Measurements from ENCODE around the gene RAMP3.

RAMP3 gene

DNA sequence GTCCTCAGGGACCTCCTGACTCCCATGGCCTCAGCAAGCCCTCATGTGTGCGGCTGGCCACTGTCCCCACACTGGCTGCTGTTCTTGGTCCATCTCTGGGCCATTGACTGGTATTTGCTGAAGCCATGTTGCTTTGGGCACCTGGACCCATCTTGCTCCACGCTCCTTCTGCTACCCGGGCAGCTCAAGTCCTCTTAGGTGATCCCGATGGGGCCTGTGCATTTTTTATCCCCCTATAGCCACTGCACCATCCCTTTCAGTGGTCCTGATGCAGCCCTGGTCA is 16.7 kb downstream of the RAMP3 start:
- TF ChIP-seq ZBTB7A (IDR thresholded peaks at IDR 0.05; ENCODE audit: low read depth) (no peak), EGR1 (IDR thresholded peaks at IDR 0.05) (no peak)
- TF ChIP-seq, protein P1, sequence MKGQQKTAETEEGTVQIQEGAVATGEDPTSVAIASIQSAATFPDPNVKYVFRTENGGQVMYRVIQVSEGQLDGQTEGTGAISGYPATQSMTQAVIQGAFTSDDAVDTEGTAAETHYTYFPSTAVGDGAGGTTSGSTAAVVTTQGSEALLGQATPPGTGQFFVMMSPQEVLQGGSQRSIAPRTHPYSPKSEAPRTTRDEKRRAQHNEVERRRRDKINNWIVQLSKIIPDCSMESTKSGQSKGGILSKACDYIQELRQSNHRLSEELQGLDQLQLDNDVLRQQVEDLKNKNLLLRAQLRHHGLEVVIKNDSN (IDR thresholded peaks at IDR 0.05): no peak

DNA sequence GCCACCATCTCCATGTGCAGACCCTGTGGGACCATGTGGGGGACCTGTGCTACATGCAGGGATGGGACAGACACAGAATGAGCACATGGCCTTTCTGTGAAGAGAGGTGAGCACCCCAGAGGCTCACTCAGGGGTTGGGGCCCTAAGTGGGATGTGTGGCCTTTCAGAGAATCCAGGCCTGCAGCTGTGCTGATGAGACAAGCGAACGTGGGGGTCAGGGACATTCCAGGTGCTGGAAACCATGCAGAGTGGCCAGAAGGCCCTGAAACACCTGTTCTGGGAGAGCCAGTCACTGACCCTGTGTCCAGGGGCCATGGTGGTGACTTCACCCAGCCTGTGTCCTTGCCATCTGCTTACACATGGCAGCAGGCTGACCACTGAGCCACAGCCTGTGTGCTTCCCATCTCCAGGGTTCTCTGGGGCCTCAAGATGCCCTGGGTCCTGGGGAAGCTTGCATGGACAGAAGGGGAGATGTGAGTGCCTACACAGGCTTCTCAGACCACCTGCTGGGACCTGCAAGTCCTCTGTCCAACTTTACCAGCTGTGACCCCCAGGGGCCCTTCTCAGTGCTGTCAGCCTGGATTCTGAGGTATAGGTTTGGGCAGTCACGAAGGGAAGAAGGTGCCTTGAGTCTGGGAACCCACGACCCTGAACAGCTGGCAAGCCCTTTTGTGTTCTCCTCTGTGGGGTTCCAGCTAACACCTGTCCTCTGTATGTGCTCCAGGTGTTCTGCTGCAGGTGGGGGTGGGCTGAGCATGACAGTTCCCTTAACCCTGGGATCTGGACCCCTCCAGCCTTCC is 17.6 kb downstream of the RAMP3 start:
- TF ChIP-seq NFIC (IDR thresholded peaks at IDR 0.05) (no peak), TCF12 (IDR thresholded peaks at IDR 0.05; ENCODE audit: low read depth) (no peak), CREB1 (IDR thresholded peaks at IDR 0.05; ENCODE audit: low read depth) (no peak), CEBPB (IDR thresholded peaks at IDR 0.05) (no peak), TEAD4 (IDR thresholded peaks at IDR 0.05) (no peak), YY1 (IDR thresholded peaks at IDR 0.05; ENCODE audit: low read depth) (no peak), EGR1 (IDR thresholded peaks at IDR 0.05) (no peak), TAF1 (IDR thresholded peaks at IDR 0.05; ENCODE audit: low read depth) (no peak), EP300 (IDR thresholded peaks at IDR 0.05; ENCODE audit: borderline replicate concordance) (no peak), ZBTB7A (IDR thresholded peaks at IDR 0.05; ENCODE audit: low read depth) (no peak), FOXM1 (IDR thresholded peaks at IDR 0.05; ENCODE audit: borderline replicate concordance, low read depth) (no peak), RAD21 (IDR thresholded peaks at IDR 0.05; ENCODE audit: low read depth) (no peak)
- TF ChIP-seq, protein P2, sequence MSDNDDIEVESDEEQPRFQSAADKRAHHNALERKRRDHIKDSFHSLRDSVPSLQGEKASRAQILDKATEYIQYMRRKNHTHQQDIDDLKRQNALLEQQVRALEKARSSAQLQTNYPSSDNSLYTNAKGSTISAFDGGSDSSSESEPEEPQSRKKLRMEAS (IDR thresholded peaks at IDR 0.05): no peak
- TF ChIP-seq, protein P1 (IDR thresholded peaks at IDR 0.05): no peak
- TF ChIP-seq, protein P3, sequence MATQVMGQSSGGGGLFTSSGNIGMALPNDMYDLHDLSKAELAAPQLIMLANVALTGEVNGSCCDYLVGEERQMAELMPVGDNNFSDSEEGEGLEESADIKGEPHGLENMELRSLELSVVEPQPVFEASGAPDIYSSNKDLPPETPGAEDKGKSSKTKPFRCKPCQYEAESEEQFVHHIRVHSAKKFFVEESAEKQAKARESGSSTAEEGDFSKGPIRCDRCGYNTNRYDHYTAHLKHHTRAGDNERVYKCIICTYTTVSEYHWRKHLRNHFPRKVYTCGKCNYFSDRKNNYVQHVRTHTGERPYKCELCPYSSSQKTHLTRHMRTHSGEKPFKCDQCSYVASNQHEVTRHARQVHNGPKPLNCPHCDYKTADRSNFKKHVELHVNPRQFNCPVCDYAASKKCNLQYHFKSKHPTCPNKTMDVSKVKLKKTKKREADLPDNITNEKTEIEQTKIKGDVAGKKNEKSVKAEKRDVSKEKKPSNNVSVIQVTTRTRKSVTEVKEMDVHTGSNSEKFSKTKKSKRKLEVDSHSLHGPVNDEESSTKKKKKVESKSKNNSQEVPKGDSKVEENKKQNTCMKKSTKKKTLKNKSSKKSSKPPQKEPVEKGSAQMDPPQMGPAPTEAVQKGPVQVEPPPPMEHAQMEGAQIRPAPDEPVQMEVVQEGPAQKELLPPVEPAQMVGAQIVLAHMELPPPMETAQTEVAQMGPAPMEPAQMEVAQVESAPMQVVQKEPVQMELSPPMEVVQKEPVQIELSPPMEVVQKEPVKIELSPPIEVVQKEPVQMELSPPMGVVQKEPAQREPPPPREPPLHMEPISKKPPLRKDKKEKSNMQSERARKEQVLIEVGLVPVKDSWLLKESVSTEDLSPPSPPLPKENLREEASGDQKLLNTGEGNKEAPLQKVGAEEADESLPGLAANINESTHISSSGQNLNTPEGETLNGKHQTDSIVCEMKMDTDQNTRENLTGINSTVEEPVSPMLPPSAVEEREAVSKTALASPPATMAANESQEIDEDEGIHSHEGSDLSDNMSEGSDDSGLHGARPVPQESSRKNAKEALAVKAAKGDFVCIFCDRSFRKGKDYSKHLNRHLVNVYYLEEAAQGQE (IDR thresholded peaks at IDR 0.05; ENCODE audit: low read depth): no peak

DNA sequence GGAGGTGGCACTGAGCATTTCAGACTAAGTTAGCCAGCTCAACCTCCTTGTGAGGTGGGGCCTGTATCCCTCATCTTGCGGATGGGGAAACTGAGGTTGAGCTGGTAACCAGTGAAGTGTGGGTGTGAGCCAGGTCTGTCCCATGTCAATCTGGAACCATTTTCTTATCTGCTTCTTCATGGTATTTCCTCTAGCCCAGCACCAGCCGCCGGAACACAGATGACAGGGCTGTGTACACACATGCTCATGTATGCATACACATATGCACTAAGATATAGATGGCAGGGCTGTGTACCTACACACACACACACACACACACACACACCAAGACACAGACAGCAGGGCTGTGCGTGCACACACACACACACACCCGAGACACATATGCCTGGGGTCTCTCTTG is 18.5 kb downstream of the RAMP3 start:
- TF ChIP-seq, protein P3 (IDR thresholded peaks at IDR 0.05; ENCODE audit: low read depth): no peak
- no peak for TF ChIP-seq TCF12 (IDR thresholded peaks at IDR 0.05; ENCODE audit: low read depth)
- no peak for TF ChIP-seq NFIC (IDR thresholded peaks at IDR 0.05)
- no peak for TF ChIP-seq TEAD4 (IDR thresholded peaks at IDR 0.05)
- no peak for TF ChIP-seq ZBTB7A (IDR thresholded peaks at IDR 0.05; ENCODE audit: low read depth)
- TF ChIP-seq, protein P2 (IDR thresholded peaks at IDR 0.05): no peak
- TF ChIP-seq RAD21 (IDR thresholded peaks at IDR 0.05; ENCODE audit: low read depth): no peak
- no peak for TF ChIP-seq TAF1 (IDR thresholded peaks at IDR 0.05; ENCODE audit: low read depth)
- TF ChIP-seq CEBPB (IDR thresholded peaks at IDR 0.05): no peak
- TF ChIP-seq YY1 (IDR thresholded peaks at IDR 0.05; ENCODE audit: low read depth): no peak
- no peak for TF ChIP-seq CREB1 (IDR thresholded peaks at IDR 0.05; ENCODE audit: low read depth)
- no peak for TF ChIP-seq FOXM1 (IDR thresholded peaks at IDR 0.05; ENCODE audit: borderline replicate concordance, low read depth)
- TF ChIP-seq, protein P1 (IDR thresholded peaks at IDR 0.05): no peak
- no peak for TF ChIP-seq EP300 (IDR thresholded peaks at IDR 0.05; ENCODE audit: borderline replicate concordance)
- no peak for TF ChIP-seq EGR1 (IDR thresholded peaks at IDR 0.05)

DNA sequence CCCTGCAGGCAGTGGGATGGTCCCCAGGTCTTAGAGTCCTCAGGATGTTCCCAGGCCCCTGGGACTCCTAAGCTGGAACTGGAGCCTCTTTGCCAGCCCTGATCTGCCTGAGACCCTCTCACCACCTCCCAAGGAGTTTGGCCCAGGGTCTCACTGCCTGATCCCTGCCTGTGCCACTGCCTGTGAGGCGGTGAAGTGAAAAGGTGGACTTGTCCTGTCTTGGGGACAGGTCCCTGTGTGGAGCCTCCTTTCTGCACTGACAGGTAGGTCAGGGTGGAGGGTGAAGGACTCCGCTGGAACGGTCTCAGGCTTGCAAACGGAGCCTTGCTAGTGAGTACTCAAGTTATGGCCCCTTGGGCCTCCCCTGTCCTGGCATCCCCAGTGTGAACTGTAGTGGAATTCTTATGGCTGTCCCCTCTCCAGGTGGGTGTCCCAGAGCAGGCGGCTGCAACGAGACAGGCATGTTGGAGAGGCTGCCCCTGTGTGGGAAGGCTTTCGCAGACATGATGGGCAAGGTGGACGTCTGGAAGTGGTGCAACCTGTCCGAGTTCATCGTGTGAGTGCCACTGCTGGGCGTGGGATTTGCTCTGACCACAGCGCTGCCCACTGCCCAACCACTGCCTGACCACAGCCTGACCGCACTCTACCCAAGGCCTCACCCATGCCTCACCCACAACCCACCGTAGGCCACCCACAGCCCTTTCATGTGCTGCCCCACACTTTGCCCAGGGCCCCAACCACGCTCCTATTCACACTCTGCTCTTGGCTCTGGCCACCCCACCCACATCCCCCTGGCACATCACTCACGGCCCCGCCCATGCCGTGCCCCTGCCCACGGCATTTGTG is 19.5 kb downstream of the RAMP3 start:
- TF ChIP-seq EP300 (IDR thresholded peaks at IDR 0.05; ENCODE audit: borderline replicate concordance) (no peak), RAD21 (IDR thresholded peaks at IDR 0.05; ENCODE audit: low read depth) (no peak)
- TF ChIP-seq, protein P3 (IDR thresholded peaks at IDR 0.05; ENCODE audit: low read depth): no peak
